HuH-7.5 (cell line): Measurements from ENCODE around the gene NRSN2.
A peak's percentile ranks its signal among the peaks of the same experiment; 100 is the strongest.
"Not testable (repeated sequence)": the region's sequence is repeated elsewhere in the genome, so short reads cannot be mapped to it uniquely, and the experiment has no call there.

ENCODE experiments used
- DNase-seq: peaks from one replicate; pipeline ENCODE4 v3.0.0; 2011; ENCODE audit warnings: low spot score

Gene NRSN2

GRCh38 chr20:375265-375889, 28.5 kb downstream of the NRSN2 start:
- no peak for DNase-seq

GRCh38 chr20:376089-376488, 29.2 kb downstream of the NRSN2 start:
- no peak for DNase-seq

GRCh38 chr20:376750-377149, 29.8 kb downstream of the NRSN2 start:
- no peak for DNase-seq

GRCh38 chr20:377578-377977, 30.7 kb downstream of the NRSN2 start:
- not testable (repeated sequence) for DNase-seq

GRCh38 chr20:378961-379336, 32.0 kb downstream of the NRSN2 start:
- DNase-seq, result no peak

- DNase-seq, result peak; percentile 74
These were observed 34.1 kb downstream of the NRSN2 start for GRCh38 chr20:380763-381580.

- peak; percentile 63 for DNase-seq
These were observed 34.8 kb downstream of the NRSN2 start for GRCh38 chr20:381581-382290.

- DNase-seq, result no peak
These were observed 35.6 kb downstream of the NRSN2 start for GRCh38 chr20:382291-383115.

GRCh38 chr20:383889-384288, 37.0 kb downstream of the NRSN2 start:
- no peak for DNase-seq

- DNase-seq, result no peak
These were observed 37.8 kb downstream of the NRSN2 start for GRCh38 chr20:384723-385122.

GRCh38 chr20:385448-385847, 38.5 kb downstream of the NRSN2 start:
- DNase-seq, result no peak

- not testable (repeated sequence) for DNase-seq
These were observed 39.7 kb downstream of the NRSN2 start for GRCh38 chr20:386634-387033.

GRCh38 chr20:387520-387919, 40.6 kb downstream of the NRSN2 start:
- no peak for DNase-seq

- no peak for DNase-seq
These were observed 41.4 kb downstream of the NRSN2 start for GRCh38 chr20:388034-388994.

GRCh38 chr20:389220-389619, 42.3 kb downstream of the NRSN2 start:
- no peak for DNase-seq

- no peak for DNase-seq
These were observed 44.3 kb downstream of the NRSN2 start for GRCh38 chr20:391041-391711.

- not testable (repeated sequence) for DNase-seq
These were observed 46.4 kb downstream of the NRSN2 start for GRCh38 chr20:393296-393695.

- no peak for DNase-seq
These were observed 49.3 kb downstream of the NRSN2 start for GRCh38 chr20:396252-396618.

- DNase-seq, result no peak
These were observed 49.9 kb downstream of the NRSN2 start for GRCh38 chr20:396619-397431.
